Activated T-helper 1 cell treated with anti-CD3 and anti-CD28 coated beads, Interleukin-2, amount 50 U/mL, for 16 hours (primary cell): ENCODE results near the gene MAGED1.

ENCODE experiments used
- DNase-seq, 2 donors: peaks; one replicate each; pipeline ENCODE4 v3.0.0-alpha.2; 2020; ENCODE audit warnings: low read depth in 1 of 2, low spot score in 1 of 2

Gene MAGED1, protein sequence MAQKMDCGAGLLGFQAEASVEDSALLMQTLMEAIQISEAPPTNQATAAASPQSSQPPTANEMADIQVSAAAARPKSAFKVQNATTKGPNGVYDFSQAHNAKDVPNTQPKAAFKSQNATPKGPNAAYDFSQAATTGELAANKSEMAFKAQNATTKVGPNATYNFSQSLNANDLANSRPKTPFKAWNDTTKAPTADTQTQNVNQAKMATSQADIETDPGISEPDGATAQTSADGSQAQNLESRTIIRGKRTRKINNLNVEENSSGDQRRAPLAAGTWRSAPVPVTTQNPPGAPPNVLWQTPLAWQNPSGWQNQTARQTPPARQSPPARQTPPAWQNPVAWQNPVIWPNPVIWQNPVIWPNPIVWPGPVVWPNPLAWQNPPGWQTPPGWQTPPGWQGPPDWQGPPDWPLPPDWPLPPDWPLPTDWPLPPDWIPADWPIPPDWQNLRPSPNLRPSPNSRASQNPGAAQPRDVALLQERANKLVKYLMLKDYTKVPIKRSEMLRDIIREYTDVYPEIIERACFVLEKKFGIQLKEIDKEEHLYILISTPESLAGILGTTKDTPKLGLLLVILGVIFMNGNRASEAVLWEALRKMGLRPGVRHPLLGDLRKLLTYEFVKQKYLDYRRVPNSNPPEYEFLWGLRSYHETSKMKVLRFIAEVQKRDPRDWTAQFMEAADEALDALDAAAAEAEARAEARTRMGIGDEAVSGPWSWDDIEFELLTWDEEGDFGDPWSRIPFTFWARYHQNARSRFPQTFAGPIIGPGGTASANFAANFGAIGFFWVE

DNA sequence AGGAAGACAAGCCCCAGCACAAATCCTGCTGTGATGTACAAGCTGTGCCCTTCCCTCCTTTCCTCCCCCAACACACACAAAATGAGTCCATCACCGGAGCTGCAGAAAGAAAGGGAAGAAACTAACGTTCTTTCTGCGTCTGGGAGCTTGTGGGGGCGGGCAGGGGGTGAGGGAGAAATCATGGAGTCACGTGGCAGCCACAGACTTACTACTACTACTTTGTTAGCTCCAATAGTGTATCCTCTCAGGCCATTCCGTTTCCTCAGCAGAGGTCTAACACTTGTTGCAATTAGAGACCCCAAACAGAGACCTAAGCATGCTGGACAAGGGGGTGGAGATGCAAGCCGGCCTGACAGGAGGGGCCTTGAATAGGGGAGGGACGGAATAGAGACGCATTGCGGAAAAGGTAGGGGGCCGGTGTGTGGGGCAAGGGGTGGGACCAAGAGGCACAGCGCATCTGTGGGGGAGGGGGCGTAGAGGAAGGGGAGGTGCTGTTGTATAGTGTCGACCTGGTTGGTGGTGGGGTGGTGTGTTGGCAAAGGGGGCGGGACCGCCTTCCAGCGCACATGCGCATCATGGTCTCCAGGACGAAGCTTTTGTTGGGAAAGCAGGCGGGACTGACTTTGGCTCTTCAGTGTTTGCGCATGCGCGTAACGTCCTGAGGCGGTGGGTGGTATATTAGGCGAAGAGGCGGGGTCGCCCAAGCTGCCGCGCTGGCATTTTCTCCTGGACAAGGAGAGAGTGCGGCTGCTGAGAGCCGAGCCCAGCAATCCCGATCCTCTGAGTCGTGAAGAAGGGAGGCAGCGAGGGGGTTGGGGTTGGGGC lies at the start of gene MAGED1:
MAGED1 (plus strand) TSS at position 703 of the 825 bp plus-strand sequence. CDS start 682 bp downstream, outside the sequence.
- DNase-seq: peak; percentile 40 to 52

DNA sequence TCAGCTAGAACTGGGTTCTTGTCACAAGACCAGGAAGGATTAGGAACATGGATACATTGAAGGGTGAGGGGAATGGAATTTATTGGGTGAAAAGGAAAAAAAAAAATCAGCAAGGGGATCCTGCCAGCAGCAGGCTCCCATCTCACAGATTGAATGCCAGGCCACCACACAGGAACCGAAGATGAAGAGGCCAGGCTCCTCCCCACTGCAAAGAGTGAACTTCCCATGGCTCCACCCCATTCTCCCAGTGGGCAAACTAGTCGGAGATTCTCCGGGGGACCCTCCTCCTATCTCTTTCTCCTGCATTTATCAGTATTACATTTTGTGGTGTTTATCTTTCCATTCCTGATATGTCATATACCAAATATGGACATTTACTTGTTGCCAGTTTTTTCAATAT lies 46.0 kb upstream of the MAGED1 start:
- no peak for DNase-seq

DNA sequence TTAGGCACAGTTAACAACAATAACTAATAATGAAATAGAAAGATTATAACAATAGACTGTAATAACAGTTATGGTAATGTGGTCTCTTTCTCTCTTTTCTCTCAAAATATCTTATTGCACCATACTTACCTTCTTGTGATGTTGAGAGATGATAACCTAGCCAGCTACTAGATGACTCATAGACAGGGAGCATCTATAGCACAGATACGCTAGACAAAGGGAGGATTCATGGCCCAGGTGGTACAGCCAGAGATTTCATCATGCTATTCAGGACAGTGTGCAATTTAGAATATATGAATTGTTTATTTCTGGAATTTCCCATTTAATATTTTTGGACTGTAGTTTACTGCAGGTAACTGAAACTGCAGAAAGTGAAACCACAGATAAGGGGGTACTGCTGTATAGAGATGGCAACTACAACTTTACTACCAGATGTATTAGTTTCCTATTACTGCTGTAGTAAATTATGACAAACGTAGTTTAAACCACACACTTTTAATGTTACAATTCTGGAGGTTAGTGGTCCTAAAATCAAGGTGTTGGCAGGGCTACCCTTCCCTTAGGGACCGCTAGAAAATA lies 41.8 kb upstream of the MAGED1 start:
- no peak for DNase-seq

DNA sequence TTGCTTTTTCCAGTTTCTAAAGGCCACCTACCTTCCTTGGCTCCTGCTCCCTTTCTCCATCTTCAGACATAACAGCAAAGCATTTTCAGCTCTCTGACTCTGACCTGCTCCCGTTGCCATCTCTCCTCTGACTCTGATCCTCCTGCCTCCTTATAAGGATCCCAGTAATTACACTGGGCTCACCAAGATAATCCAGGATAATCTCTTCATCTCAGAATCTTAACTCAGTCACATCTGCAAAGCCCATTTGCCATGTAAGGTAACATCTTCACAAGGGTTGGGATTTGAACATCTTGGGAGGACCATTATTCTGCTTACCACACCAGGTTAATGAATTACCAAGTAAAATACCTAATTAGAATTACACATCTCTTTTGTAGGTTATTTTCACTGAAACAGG lies 41.3 kb upstream of the MAGED1 start:
- no peak for DNase-seq

DNA sequence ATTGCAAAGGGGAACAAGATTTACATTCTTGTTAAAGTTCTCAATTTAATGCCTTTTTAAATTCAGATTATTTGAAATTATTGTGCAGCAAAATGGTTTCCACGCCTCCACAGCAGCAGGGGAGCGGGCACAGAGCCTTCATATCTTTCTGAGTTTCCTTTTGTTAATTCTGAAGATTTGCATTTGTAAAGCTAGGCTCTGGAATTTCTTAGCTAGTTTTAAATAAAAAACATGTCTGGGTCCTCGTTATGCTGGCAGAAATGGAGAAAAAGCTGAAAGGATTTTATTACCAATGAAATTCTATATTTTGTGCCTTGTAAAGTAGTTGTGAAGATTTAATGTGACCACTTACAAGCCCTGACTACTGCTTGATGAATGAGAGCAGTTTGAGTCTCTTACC lies 40.8 kb upstream of the MAGED1 start:
- DNase-seq: no peak

DNA sequence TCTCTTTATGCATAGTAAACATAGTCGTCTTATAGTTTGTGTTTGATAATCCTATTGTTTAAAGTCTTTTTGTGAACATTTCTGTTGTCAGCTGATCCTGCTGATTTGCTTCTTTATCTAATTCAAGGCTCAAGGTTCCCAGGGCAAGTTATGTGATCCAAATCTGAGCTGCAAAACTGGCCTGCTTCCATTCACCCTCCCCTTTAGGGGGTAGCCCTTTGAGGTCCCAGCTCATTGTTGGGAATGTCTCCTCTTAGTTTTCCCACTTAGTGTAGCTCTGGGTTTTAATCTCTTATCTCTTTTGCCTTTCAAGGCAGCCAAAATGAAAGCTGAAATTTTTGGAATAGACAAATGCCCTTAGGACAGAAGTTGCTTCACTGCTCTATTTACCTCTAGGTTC lies 40.2 kb upstream of the MAGED1 start:
- no peak for DNase-seq

DNA sequence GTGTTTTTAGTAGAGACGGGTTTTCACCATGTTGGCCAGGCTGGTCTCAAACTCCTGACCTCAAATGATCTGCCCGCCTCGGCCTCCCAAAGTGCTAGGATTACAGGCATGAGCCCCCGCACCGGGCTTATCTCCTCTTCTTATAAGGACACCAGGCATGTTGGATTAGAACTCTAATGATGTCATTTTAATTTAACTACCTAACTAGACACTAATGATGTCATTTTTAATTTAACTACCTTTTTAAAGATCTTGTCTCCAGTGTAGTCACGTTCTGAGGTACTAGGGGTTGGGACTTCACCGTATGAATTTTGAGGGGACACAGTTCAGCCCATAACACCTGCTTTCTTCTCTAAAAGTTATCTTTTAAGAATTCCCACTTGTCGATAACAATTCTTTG lies 37.7 kb upstream of the MAGED1 start:
- no peak for DNase-seq

DNA sequence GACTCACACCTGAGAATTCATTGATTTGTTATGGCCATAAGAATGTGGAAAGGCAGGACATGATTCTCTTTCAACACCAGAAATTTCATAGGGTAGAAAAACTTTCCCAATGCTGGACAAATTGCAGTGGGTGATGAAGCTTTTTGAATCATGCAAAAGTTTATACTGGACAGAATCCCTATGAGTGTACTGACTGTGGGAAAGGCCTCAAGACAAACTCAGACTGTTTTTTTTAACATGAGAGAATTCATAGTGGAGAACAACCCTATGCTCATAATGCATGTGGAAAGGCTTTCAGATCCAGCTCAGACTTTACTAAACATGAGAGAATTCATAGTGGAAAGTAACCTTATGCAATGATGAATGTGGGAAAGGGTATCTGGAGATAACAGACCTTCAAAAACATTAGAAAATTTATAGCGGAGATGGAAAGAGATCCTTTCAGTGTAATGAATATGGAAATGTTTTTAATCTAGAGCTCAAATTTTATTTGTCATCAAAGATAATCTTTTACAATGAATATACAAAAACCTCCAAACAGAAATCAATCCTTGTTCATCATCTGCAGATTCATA lies 36.2 kb upstream of the MAGED1 start:
- no peak for DNase-seq

DNA sequence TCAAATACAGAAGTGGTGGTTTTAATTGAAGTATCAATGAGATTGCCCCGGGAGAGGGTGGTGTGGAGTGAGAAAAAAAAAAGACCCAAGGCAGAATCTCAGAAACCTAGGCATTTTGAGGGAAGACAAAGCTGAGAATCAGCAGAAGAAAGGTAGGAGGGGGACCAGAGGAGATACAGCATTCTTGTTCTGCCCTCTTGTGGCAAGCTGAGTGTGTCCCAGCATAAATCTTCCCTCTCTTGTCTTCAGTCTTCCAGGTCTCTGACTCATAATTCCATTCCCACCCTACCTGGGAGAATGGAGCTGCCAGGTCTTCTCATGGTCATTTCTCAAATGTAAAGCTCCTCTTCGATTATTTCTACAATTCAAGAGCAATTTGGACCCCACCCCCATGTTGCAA lies 32.7 kb upstream of the MAGED1 start:
- no peak for DNase-seq

DNA sequence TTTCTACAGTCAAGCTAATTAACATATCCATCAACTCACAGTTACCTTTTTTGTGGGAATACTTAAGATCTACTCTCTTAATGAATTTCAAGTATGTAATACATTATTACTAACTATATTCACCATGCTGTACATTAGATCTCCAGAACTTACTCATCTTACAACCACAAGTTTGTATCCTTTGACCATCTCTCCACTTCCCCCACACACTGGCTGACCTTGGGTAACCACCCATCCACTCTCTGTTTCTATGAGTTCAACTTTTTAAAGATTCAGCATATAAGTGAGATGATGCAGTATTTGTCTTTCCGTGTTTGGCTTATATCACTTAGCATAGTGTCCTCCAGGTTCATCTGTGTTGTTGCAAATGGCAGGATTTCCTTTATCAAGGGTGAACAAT lies 30.5 kb upstream of the MAGED1 start:
- no peak for DNase-seq

DNA sequence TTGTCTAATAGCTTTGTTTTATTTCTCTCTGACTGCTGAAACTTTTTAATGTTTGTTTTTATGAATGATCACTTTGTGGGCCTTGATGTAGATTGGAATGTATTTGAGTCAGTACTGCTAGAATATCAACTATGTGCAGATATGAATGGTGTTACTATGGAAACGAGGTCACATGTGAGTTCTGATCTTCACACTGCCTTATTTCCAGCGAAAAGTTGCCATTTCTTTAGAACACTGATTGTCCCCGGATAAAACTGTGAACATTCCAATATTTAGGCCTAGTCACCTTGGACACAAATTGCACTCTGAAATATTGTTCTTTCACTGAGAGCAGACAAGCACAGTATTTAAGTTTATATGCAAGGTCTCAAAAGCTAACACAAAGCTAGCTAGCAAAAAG lies 27.2 kb upstream of the MAGED1 start:
- DNase-seq: no peak

DNA sequence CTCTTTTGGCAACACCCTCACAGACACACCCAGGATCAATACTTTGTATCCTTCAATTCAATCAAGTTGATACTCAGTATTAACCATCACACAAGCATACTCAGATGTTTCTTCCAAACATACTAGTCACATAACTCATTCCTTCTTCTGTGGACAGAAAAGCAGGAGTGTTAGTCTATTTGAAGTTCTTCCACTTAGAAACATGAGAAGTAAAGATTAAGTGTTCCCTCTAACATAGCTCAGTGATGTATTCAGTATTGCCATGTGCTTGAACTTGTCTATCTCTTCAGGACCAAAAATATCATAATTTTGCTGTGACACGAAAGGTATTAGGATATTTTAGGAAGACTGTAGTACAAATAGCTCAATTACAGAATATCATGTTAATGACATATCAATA lies 25.8 kb upstream of the MAGED1 start:
- no peak for DNase-seq

DNA sequence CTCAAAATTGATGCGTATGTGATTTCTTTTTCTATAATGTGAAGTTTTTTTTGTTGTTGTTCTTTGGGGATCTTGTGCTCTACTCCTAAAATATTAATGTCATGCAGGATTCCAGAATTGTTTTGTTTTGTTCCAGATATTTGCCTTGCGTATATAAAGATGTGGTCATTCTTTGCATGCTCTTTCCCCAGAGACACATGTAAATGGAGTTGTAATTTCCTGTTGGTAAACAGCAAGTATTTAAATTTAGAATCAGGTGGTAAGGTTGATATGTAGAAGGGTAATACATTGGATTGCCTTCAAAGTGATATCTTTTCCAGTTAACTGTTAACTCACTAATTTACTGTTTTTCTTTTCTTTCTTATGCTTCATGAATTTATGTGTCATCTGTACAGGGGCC lies 23.1 kb upstream of the MAGED1 start:
- DNase-seq: no peak

DNA sequence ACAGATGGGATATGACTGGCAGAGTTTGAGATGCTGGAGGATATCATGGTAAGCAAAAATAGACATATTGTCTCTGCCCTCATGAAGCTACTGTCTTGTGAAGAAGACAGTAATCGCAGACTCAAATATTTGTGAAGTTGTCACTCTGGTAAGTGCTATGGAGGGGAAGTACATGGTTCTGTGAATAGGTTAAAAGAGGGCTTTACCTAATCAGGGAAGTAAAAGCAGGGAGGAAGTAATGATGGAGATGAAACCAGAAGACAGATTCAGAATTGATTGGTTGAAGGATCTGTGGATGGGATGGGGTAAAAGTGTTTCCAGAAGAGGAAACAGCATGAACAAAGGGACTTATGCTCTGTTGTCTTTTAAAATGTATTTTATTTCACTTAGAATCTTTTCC lies 19.3 kb upstream of the MAGED1 start:
- DNase-seq: no peak

DNA sequence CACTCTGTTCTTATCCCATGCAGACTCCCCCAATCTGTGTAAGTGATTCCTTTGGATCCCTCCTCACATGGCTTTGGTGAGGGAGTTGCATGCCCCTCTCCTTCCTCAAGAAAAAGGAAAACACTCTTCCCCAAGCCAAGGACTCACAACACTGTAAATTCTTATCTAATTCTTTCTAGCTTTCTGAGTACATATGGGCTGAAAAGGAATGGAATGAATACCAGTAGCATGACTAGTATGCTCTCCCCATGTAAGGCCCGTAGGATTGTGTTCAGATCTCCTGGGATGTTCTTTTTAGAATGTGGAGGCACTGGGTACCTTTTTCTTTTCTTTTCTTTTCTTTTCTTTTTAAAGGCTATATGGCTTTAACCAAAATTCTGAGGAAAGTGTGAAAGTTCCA lies 17.0 kb upstream of the MAGED1 start:
- no peak for DNase-seq

DNA sequence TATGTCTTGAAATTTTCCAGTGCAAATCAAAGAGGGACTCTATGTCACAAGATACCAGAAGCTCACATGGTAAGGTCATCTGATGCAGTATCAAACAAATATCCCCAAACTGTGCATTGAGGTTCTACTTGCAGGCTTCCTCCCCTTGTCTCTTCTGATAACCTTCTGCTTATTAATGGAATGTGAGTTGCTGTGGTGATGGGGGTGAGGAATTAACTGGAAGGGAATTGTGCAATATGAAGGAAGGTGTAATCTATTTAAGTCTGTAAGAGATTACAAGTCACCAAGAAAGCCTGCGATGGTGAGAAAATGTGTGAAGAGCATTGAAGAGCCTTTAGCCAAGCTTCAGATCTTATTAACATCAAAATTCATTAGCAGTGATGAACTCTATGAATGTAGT lies 15.4 kb upstream of the MAGED1 start:
- no peak for DNase-seq

DNA sequence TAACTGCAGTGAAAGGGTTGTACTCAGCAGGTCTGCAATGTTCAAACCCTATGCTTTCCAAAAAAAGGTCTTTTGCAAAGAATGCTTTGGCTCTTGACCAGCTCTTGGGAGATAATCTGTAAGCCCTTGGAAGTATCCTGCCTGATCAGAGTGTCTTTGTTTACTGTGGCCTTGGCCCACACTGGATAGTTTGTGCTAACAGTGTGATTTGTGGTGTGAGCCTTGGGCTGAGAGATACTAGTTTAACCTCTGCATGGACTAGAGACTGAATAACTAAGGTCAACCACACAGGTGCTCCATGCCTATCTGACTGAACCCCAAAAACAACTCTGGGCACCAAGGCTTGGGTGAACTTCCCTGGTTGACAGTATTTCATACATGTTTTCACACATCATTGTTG lies 3.6 kb upstream of the MAGED1 start:
- no peak for DNase-seq

DNA sequence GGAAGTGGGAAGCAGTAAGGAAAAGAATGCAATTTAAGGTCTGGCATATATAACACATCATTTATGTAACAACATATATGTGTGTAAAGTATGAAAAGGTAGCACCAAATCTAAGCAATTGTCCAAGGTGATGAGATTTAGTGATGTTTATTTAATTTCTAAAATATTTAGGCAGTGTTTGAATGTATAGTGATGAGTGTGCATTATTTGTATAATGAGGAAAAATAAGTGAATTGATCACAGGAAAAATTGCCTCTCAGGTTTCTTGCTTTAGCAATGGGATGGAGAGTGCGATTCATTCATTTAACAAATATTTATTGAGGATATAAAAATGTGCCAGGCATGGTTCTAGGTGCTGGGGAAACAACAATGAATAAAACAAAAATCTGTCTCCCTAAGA lies 2.2 kb upstream of the MAGED1 start:
- no peak for DNase-seq

DNA sequence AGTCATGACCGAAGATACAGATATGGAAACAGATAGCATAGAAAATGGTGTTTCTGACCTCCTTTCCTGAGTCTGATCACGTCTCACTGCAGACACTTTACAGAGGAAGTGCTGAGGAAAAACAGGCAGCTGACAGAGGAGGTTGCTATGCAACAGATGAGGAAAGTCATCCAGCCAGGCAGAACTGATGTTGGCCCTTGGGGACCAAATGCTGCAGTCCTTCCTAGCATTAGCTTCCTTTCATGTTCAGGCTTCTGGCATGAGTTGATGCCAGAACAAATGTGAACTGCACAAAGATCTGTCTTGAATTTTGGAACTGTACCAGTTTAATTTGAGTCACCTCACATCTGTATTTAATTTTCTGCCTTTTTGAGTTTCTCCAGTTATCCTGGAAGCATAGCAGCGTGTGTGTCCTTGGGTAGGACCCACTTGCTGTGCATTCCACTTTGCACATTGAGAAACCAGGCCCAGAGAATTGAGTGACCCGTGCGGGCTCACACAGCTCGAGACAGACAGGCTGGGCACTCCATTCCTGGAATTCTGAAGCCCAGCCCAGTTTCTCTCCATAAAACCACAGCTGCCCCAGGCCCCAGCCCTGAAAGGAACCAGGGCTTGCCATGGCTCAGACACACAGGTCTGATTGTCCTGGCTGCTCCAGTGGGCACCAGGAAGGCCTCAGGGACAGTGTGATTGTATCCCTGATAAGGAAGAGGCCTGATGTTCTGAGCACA lies 1.4 kb upstream of the MAGED1 start:
- DNase-seq: no peak

DNA sequence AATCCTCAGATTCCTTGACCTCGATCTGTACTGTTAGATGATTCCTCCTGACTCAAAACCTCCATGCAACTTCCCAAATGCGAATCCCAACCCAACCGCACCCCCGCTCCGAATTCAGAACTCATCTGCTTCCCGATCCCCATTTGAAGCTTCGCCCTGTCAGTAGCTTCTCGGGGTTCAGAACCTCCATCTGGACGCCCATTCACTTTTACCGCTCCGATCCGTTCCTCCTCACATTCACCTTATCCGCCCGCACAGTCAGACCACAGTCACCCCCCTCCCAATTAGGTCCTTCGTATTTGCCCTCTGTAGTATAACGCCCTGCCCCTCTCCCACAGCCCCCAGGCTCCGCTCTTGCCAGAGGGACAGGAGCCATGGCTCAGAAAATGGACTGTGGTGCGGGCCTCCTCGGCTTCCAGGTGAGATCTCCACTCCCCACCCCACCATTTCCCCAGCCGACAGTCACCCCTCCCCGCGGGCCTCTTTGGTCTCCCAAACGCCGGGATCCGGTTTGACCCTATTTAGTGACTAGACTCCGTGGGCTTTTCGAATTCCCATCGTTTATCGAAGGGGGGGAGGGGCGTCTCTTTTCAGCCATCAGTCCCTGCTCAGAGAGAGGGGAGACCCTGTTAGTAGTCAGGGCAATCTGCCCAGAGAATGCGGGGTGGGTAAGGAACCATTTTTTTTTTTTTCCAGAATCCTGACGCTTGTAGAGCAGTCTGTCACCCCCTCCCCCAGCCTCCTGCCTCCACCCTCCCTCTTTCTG lies 691 bp downstream of the MAGED1 start:
- no peak for DNase-seq
